GM12891 (cell line): ENCODE results near the gene BEGAIN.

Experiments
- DNase-seq: peaks from one replicate; pipeline ENCODE4 v3.0.0; 2011; ENCODE audit warnings: low spot score; ENCODE audit not compliant: insufficient read length
- FAIRE-seq: peaks from 2 replicates; lab custom pipeline; 2011; peaks lifted over from hg19 to GRCh38; lab: Jason Lieb, UNC
- PAX5 ChIP-seq: IDR thresholded peaks from 2 replicates; pipeline ENCODE4 v1.6.1; 2011; ENCODE audit warnings: low read length, moderate library complexity, mild to moderate bottlenecking; ENCODE audit not compliant: insufficient read depth, severe bottlenecking
- POLR2A ChIP-seq: IDR thresholded peaks from 2 replicates; pipeline ENCODE4 v1.6.1; 2011; ENCODE audit warnings: low read depth, low read length, control low read depth
- POLR2AphosphoS5 ChIP-seq: IDR thresholded peaks from 2 replicates; pipeline ENCODE4 v1.6.1; 2011; ENCODE audit warnings: low read depth, low read length, control low read depth
- POU2F2 ChIP-seq: IDR thresholded peaks from 2 replicates; pipeline ENCODE4 v1.6.1; 2011; ENCODE audit warnings: low read depth, mild to moderate bottlenecking, control low read depth, low read length, moderate library complexity
- SPI1 ChIP-seq: IDR thresholded peaks from 2 replicates; pipeline ENCODE4 v1.6.1; 2011; ENCODE audit warnings: low read depth, low read length, control low read depth
- TAF1 ChIP-seq: IDR thresholded peaks from 2 replicates; pipeline ENCODE4 v1.6.1; 2011; ENCODE audit warnings: low read depth, low read length, control low read depth

Gene BEGAIN

GRCh38 chr14:100504372-100505078 lies 82.7 kb downstream of the BEGAIN start:
- FAIRE-seq, result no peak
- TF ChIP-seq POLR2AphosphoS5, result no peak
- no peak for DNase-seq

- FAIRE-seq (no peak), DNase-seq (no peak)
- TF ChIP-seq PAX5 (no peak), SPI1 (no peak), POLR2A (no peak), POU2F2 (no peak), TAF1 (no peak), POLR2AphosphoS5 (no peak)
These were observed 84.0 kb downstream of the BEGAIN start for GRCh38 chr14:100503251-100503650.

GRCh38 chr14:100502622-100503220 lies 84.5 kb downstream of the BEGAIN start:
- TF ChIP-seq POU2F2 (no peak), PAX5 (no peak), SPI1 (no peak), TAF1 (no peak), POLR2AphosphoS5 (no peak), POLR2A (no peak)

GRCh38 chr14:100500128-100500527 lies 87.1 kb downstream of the BEGAIN start:
- TF ChIP-seq POU2F2 (no peak), TAF1 (no peak), SPI1 (no peak), POLR2A (no peak), PAX5 (no peak), POLR2AphosphoS5 (no peak)
- no peak for FAIRE-seq
- no peak for DNase-seq

More at GRCh38 chr14:100502622-100503220, 84.5 kb downstream of the BEGAIN start:
- FAIRE-seq (no peak), DNase-seq (no peak)

- TF ChIP-seq POU2F2, result no peak
- no peak for TF ChIP-seq PAX5
- no peak for TF ChIP-seq SPI1
- no peak for TF ChIP-seq POLR2A
- no peak for TF ChIP-seq TAF1
- no peak for TF ChIP-seq POLR2AphosphoS5
- FAIRE-seq (no peak), DNase-seq (no peak)
These were observed 89.1 kb downstream of the BEGAIN start for GRCh38 chr14:100498068-100498467.

DNA sequence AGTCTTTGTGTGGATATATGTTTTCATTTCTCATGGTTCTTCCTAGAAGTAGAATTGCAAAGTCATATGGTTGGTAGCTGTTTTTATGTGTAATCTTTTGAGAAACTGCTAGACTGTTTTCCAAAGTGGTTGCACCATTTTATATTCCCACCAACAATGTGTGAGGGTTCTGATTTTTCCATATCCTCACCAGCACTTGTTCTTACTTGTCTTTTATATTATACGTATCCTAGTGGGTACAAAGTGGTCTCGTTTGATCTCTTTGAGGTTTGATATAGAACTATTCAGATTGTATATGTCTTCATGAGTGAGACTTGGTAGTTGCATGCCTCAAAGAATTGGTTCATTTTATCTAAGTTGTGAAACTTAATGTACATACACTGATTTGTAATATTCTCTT lies 91.3 kb downstream of the BEGAIN start:
- DNase-seq (no peak), FAIRE-seq (no peak)
- TF ChIP-seq PAX5 (no peak), POLR2A (no peak), POLR2AphosphoS5 (no peak)

DNA sequence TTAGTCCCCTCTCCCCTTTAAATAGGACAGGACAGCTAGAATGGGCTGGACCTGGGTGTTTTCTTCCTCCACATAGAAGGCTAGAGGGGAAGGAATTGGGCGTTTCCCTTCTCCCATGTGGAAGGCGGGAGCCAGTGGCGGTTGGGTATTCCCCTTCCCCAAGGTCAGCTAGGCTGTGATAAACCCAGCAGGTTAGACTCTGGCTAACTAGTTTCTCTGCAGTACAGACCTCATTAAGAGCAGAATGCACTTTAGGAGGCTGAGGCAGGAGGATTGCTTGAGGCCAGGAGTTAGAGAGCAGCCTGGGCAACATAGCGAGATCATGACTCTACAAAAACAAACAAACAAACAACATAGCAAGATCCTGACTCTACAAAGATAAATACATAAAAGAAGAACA lies 92.6 kb downstream of the BEGAIN start:
- FAIRE-seq (no peak), DNase-seq (no peak)
- TF ChIP-seq POLR2A (no peak), SPI1 (no peak), POLR2AphosphoS5 (no peak), TAF1 (no peak)

DNA sequence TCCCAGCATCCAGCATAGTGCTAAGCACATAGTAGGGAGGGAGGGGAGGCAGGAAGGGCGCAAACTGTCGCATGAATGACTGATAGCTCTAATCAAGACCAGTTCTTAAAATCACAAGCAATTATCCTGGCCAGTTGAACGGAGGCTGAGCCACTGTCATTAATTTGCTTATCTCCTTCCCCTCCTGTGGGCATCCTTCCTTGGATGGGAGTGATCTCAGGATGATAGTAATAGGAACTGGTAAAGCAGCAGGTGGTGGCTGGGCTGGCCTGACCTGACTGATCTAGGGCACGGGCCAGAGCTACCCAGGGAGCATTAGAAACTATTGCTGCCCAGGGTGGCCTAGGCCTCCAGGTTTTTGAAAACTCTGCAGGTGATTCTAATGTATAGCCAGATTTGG lies 97.0 kb downstream of the BEGAIN start:
- DNase-seq (no peak), FAIRE-seq (no peak)
- TF ChIP-seq SPI1 (no peak), PAX5 (no peak), POU2F2 (no peak), POLR2AphosphoS5 (no peak), TAF1 (no peak), POLR2A (no peak)

DNA sequence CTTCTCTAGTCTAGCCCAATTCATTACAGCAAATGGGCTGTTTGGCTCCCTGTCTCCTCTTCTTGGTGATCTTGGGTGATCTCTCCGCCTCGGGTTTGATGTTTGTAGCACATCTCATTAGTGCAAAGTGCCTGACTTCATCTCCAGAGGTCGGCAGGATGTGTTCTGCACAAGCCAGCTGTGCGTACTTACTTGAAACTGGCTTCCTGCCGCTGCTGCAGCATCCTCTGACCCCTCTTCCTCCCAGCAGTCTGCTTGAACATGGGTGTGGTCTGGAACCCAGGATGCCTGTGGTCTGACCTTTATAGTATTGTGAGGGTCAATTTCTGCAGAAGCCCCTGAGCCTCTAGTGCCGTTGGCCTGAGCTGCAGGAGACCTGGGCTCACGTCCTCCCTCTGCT lies 99.2 kb downstream of the BEGAIN start:
- DNase-seq, result no peak
- FAIRE-seq, result no peak
- no peak for TF ChIP-seq POLR2A
- TF ChIP-seq PAX5, result no peak
- TF ChIP-seq POLR2AphosphoS5, result no peak
- no peak for TF ChIP-seq POU2F2
- TF ChIP-seq TAF1, result no peak
- TF ChIP-seq SPI1, result no peak

- DNase-seq, result no peak
- TF ChIP-seq POU2F2, result no peak
- FAIRE-seq, result no peak
These were observed 99.9 kb downstream of the BEGAIN start for GRCh38 chr14:100487304-100487703.
